HG02610 (cell line): Measurements from ENCODE around the gene KRT83.
A peak's percentile ranks its signal among the peaks of the same experiment; 100 is the strongest.

Experiments
- ATAC-seq: cut with Tn5 transposase; IDR thresholded peaks from one replicate; pipeline ENCODE4 v1.9.1; 2021; ENCODE audit warnings: mild to moderate bottlenecking, moderate library complexity; ENCODE audit not compliant: unreplicated experiment

The KRT83 gene

DNA sequence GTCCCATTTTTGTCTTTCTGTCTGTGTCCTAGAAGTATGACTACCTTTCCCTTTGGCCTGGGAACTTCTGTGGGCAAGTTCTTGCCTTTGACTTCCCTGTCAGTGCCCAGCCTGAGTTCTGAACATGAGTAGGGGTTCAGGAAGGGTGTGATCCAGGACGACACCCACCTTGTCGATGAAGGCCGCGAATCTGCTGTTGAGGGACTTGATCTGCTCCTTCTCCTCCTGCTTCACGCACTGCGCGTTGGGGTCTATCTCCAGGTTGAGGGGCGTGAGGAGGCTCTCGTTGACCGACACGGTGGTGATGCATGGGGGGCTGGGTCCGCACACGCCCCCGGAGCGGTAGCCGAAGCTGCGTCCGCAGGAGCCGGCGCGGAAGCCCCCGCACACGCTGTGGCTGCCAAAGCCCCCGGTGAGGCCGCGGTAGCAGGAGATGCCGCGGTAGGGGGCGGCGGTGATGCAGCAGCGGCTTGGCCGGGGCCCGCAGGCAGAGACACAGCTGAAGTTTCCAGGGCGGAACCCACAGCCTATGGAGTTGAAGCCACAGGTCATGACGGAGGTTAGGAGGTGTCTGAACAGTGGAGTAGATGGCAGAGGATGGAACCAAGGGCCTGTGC, at the start of gene KRT83:
TSS of gene KRT83 (minus strand) at position 615 of the 617 bp plus-strand sequence. CDS start at position 552, 63 bp downstream.
- no peak for ATAC-seq

DNA sequence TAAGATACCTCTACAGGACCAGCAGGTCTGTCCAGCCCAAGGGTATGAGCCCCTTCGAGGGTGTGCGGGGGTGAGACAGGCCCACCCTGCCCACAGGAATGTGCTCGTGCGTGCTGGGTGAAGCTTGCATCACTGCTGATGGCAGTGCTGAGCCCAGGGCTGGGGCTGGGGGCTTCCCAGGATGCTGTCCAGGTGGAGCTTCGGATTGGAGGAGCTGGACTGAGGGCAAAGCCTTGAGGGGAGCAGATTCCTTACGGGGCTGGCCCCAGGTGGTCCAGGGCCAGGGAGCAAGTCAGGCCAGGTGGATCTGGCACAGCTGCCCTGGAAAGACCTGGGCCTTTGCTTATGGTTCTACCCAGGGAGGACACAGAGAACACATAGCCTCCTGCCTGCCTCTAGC, 48.6 kb upstream of the KRT83 start:
- no peak for ATAC-seq

DNA sequence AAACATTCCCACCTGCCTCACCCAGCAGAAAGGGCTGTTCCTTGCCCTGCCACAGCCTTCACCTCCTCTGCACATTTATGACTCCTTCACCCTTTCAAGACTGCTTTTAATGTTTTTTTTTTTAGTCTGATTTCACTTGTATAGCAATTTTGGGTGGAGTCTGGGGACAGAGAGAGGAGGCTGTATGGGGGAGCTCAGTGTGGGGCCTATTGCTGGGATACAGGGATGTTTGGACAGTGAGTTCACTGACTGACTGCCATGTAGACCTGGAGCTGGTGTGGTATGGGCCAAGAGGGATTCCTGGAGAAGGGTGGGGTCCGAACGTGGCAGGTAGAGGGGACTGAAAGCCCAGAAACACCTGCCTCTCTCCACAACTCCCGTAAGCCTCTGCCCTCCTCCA, 48.0 kb upstream of the KRT83 start:
- no peak for ATAC-seq

DNA sequence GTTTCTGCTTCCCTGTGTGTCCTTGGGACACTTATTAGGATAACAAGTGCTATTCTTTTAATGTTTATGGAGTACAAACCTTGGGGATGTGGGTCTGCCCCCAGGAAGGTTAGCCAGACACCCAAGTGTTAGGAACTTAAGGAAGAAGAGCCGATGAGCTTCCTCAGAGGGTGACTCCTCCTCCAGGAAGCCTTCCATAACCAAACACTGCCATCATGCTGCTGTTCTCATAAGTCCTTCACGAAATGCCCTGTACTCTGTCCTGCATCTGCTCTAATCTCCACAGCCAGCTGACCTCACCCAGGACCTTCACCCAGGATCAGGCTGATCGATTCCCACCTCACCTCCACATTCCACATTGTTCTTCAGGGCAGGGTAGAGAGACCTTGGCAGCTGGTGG, 47.3 kb upstream of the KRT83 start:
- ATAC-seq = no peak

DNA sequence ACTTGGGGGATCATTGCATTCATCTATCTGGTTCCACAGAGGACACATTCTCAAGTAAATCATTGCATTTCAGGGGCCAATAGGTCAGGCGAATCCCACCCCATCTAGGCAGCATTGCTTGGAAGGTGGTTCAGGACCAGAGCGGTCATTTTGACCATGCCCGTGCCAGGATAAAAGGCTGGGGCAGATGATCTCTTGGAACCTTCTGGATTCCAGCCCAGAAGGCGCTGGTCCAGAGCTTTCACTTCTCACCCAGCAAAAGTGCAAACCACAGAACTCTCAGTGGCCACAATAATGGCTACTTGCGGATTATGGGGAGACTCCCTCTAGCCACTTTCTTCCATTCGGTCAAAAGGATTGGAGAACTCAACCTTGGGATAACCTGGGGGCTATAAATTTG, 46.7 kb upstream of the KRT83 start:
- no peak for ATAC-seq

DNA sequence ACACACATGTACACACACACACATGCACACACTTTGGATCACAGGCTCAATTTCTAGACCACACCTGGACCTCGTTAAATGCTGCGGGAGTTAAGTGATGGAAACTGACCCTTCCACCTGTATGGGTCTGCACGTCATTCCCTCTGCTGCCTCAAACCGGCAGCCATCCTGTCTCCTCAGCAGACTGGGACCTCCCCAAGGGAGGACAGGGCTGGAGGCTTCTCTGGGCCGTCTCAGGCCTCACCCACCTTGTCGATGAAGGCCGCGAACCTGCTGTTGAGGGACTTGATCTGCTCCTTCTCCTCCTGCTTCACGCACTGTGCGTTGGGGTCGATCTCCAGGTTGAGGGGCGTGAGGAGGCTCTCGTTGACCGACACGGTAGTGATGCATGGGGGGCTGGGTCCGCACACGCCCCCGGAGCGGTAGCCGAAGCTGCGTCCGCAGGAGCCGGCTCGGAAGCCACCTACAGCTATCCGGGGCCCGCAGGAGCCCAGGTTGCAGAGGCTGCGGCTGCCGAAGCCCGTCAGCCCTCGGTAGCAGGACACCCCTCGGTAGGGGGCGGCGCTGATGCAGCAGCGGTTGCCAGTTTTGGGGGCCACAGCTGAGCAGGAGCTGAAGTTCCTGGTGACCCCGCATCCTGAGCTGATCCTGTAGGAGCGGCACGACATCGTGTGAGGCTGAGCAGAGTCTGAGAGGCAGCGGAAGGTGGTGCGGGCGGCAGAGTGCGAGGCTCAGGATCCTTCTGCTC, 45.7 kb upstream of the KRT83 start, which contains the start of gene KRT85:
TSS of gene KRT85 (minus strand) at position 744 of the 748 bp plus-strand sequence. CDS start at position 668, 76 bp downstream.
- no peak for ATAC-seq

DNA sequence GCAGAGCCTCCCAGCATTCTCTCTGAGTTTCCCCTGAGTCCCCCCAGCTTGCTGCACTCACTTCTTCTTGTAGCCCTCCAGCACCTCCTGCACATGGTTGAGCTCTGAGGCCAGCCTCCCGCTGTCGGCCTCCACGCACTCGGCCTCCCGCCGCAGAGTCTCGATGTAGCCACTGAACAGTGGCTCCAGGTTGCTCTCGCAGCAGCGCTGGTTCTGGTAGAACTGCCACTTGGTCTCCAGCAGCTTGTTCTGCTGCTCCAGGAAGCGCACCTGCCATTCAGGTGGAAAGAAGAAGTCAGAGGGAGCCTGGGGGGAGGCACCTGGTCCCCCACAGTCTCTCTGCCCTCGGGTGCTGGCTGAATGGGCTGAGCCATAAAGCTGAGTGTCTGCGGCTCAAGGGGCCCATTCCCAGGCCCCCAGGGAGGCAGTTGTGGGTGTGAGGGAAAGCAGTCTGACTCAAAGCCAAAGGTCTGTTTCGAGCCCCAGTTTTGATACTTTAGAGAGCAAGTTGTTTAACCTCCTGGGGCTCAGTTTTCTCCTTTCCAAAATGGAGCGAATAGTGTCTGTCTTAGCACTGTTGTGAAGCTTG, 43.8 kb upstream of the KRT83 start:
- no peak for ATAC-seq

DNA sequence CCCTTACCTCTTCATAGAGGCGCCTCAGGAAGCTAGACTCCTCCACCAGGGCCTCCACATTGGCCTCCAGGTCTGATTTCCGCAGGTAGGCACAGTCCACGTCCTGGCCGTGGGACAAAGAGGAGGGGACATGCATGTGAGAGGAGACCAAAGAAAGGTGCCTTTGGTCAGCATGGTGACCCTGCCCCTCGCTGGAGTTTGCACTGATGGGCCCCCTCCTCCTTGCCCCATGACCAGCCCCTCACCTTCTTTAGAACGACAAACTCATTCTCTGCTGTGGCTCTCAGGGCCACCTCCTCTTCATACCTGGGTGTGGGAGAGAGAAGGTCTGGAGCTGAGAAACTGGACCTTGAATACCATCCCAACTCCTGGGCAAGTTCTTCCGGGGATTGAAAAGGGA, 42.9 kb upstream of the KRT83 start:
- ATAC-seq = no peak

DNA sequence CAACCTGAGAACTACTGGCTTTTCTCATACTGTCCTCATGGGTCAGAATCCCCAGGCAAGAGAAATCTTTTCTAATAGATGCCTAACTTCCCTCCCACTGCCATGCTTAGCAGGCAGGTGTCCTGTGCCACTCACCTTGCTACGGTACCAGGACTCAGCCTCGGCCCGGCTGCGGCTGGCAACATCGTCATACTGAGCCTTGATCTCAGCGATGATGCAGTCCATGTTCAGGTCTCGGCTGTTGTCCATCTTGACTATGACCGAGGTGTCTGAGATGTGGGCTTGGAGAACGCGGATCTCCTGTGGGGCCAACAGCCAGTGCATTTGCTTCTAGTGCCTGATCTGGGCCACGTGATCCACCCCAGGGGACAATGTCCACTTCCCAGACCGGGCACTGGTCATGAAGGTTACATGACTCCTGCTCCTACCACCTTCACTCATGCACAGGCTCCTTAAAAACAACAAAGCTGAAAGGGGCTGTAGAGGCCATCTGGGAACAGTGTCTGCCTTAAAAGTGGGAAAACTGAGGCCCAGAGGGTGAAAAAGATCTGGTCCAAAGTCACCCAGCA, 42.0 kb upstream of the KRT83 start:
- ATAC-seq = no peak

DNA sequence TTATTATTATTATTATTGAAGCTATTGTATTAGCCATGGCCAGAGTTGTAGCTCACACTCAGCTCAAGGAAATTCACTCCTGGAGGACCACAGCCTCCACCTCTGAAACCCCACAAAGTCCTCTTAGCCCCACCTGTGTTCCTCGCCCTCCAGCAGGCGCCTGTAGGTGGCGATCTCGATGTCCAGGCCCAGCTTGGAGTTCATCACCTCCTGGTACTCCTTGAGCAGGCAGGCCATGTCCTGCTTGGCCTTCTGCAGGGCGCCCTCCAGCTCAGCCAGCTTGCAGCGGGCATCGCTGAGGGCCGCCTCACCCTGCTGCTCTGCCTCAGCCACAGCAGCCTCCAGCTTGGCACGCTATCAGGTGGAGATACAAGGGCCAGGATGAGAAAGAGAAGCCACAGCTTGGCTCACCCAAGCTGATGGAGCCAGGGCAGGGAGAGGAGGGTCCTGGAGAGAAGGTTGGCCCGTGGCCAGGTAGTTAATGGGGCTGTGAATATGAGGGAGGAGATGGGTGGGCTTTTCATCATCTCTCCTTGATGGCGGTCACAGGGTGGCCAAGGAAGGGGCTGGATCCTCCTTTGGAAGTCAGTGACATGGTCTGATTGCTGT, 41.0 kb upstream of the KRT83 start:
- ATAC-seq = no peak

DNA sequence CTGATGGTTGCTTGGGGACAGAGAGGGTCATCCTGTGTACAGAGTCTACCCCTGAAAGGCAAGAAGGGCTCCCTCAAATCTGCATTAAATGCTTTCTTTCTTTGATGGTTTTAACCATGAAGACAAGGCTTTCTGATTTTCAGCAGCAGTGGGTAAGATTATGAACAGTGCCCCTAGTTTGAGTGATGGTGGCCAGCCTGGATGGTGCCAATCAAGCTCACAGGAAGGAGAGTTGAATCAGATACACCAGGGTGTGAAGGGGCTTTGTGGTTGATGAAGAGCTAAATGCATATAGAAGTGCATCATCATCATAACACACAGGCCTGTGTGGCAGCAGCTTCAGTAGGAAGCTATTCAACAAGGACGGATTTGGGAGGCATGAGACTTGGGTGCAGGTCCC, 40.4 kb upstream of the KRT83 start:
- no peak for ATAC-seq

DNA sequence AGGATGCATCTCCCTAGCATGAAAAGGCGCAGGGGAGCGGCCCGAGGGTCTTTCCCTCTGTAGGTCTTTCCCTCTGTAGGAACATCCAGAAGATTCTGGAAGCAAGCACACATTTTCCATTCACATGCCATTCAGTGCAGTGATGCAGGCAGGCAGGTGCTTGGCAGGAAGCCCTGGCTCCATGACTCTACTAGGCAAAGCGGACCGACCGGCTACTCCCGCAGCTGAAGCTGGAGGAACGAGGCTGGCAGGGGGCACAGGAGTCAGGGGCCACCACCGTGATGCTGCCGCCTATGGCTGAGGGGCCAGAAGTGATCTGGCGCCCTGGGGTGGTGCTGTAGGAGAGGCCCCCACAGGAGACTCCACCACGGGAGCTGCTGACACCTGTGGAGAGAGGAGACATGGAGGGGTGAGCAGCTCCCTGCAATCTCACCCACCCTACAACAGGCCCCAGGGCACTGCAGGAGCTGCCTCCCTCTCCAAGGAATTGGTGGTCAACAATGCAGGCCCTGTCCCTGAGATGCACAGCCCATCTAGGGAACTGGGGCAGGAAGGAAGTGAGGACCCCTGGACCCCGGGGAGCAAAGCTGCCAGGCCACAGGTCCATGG, 39.6 kb upstream of the KRT83 start:
- no peak for ATAC-seq

DNA sequence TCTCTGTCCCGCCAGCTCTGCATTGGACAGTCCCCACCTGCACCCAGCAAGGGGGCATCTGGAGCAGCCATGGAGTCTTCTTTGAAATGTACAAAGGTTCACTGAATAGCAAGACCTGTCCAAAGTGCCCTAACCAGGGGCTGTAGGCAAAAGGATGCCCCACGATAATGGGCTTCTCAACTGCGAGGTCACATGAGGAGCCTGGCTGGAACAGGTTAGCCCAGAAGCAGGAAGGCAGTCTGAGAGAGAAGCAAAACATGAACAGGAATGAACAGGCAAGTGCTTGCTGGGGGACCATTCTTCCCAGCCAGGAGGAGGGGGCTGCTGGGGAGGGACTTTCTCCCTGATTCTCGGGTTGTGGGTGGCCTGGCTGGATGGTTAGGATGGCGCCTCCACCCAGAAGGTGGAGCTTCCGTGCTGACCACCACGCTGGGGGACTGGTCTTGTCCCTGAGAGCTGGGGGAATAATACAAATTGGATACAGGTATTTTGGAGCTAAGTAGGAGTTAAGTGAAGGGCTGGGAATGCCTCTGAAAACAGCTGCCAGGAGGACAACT, 39.0 kb upstream of the KRT83 start:
- ATAC-seq = no peak

DNA sequence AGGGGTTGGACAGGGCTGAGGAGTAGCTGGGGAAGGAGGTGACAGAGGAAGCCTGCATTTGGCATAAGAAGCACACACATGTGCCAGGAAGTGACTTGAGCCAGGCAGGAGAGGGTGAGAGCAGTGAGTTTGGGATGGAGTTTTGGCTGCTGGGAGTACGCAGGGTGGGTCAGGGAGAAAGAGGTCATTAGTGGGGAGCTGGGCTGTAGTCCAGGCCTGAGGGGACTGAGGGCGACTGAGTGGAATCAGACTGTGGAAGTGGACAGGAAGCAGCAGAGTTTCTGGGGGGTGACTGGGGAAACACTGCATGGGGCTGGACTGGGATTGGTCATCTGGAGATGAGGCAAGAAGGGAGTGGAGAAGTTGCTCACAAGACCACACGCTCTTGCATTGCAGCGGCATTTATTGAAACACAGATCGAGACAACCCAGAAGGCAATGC, 38.4 kb upstream of the KRT83 start:
- no peak for ATAC-seq

DNA sequence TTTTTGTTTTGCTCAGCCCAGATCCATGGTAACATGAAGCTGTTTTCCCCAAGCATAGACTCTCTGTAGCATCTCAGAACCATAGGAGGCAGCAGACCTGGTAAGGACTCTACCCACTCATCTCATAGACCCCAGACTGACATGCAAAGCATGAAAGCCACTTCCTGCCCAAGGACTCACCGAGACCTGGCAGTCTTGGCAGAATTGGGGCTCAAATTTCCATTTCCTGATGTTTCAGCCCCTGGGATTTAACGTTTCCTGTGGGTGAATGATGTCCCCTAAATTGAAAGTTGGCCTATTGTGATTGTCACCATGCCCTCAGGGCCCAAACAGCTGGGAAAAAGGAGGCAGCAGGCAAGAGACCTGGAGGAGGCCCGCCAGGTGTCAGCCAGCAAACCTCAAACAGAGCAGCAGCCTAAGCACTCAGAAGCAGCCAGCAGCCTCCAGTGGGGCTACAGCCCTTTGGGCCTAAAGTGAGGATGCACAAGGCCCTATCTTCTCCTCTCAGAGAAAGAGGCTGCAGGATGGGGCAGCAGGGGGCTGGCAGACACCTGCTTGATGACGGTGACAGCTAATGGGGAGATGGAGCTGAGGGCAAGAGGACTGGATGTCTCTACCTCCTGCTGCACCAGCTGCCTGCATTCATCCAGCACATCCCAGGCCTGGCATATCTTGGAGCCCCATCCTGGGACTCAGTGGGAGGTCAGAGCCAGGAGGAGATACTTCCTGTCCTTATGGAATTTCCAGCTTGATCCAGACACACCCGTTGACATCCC, 37.6 kb upstream of the KRT83 start:
- ATAC-seq = peak; percentile 85

DNA sequence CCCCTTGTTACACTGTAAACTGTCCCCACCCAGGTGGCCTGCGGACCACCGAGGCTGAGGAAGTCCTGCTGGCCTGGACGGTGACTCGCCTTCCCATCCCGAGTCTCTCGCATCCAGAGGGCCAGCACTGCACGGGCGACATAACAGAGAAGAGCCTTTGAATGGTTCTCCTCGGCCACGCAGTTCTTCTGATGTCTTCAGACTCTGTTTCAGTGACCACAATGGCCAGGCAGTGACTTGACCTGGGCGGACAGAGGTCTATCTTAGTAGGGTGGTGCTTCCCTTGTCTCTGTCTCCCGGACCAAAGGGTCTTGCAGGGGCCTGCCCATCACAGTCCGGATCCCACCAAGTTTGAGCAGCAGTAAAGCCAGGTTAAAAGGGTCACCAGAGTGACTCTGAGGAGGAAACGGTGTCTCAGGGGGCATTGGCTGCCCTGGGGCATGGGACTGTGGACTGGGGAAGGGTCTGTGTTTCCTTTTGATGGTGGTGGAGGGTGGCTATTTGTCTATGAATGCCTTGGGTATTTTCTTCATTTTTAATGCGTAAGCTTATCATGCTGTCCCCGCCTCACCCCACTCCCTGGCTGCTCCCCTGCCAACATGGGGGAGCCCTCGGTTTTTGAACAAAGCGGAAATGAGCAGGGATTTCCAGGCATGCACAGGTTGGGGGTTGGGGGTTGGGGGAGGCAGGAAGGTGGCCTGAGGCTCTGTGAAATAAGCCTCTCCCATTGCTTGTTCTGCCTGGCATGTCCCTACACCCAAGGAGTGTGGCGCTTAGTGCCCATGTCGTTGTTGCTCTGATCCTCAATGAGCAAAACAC, 35.8 kb upstream of the KRT83 start:
- no peak for ATAC-seq

DNA sequence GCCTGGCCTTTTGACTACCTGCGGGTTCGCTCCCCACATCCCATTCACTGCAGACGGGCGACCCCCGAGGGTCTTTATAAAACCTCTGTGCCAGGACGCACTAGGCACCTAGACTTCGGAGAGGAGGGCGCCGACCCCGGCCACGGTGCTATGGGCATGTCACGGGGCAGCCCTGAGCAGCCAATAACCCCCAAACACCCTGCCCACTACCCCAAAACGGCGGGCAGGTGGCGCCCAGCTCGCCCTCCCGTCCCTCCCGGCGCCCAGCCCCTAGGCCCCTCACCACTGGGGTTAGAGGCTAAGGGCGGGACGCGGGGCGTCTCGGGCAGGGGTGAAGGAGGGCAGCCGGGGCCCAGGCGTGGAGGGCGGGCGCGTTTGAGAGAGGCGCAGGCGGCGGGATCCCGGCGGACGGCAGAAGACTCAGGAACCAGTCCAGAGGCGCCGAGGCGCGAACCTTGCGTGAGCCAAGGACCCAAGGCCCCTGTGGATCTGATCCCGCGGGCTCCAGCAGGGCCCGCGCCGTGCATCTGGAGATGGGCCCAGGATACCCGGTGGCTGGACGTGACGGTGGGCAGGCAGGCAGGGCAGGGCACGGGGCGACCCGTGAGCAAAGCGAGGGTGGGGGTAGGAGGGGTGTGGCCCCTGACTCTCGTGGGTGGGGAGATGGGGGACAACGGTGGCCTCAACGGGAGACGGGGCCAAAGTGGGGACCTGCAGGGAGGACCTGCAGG, 35.0 kb upstream of the KRT83 start:
- ATAC-seq = no peak

DNA sequence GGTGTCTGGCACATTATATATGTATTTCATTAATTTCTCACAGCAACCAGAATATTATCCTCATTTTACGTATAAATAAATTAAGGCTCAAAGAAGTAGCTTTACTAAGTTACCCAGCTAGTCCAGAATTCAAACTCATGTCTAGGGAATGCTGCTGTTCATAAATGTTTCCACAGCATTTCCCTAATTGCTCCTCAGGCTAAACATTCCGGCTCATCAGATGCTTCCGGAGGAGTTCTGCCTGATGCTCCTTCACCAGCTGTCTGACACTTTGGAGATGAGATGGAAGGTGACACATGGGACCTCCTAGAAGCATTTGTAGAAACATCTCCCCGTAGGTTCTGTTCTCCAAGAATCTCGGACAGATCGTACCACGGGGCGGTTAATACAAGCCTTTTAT, 34.0 kb upstream of the KRT83 start:
- ATAC-seq = no peak
